ENCODE results near the gene AACS. TPM values are rescaled to one million over a fixed set of nuclear protein-coding genes. Genes with fewer than 3 reads are reported as not detected.

Gene AACS, protein sequence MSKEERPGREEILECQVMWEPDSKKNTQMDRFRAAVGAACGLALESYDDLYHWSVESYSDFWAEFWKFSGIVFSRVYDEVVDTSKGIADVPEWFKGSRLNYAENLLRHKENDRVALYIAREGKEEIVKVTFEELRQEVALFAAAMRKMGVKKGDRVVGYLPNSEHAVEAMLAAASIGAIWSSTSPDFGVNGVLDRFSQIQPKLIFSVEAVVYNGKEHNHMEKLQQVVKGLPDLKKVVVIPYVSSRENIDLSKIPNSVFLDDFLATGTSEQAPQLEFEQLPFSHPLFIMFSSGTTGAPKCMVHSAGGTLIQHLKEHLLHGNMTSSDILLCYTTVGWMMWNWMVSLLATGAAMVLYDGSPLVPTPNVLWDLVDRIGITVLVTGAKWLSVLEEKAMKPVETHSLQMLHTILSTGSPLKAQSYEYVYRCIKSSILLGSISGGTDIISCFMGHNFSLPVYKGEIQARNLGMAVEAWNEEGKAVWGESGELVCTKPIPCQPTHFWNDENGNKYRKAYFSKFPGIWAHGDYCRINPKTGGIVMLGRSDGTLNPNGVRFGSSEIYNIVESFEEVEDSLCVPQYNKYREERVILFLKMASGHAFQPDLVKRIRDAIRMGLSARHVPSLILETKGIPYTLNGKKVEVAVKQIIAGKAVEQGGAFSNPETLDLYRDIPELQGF
- total RNA-seq = 32.7 and 36.3 TPM in 2 replicates

DNA sequence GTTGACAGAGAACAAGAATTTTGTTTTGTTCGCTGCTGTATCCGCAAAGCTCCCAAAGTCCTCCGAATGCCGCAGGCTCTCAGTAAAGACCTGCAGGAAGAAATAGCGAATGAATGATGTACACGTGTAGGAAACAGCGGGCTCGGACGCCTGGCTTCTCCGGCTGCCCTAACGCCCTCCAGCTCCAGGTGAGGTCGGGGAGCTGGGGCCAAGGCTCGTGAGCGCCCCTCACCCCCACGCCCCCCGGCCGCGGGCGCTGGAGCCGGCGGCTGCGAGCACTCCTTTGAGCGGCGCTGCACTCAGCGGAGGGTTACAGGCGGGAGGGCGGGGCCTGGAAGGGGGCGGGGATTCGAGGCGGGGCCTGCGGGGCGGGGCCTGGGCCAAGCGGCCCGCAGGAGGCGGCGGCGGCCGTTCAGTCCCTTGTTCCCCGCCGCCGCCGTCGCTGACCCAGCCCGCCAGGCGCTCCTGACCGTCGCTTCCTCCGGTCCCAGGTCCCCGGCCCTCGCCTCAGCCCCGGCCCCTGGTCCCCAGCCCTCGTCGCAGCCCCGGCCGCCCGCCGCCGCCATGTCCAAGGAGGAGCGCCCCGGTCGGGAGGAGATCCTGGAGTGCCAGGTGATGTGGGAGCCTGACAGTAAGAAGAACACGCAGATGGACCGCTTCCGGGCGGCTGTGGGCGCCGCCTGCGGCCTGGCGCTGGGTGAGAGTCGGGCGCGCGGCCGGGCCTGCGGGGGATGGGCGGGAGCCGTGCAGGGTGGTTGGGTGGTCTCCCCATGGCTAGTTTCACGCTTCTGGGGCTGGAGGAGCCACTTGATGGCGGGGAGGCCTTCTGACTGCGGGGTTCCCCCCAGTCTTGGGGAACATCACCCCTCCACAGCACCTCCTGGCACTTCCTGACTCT lies at the start of gene AACS:
Gene AACS (plus strand): TSS at position 415 of the 898 bp plus-strand sequence. CDS start 150 bp downstream, at position 565.

DNA sequence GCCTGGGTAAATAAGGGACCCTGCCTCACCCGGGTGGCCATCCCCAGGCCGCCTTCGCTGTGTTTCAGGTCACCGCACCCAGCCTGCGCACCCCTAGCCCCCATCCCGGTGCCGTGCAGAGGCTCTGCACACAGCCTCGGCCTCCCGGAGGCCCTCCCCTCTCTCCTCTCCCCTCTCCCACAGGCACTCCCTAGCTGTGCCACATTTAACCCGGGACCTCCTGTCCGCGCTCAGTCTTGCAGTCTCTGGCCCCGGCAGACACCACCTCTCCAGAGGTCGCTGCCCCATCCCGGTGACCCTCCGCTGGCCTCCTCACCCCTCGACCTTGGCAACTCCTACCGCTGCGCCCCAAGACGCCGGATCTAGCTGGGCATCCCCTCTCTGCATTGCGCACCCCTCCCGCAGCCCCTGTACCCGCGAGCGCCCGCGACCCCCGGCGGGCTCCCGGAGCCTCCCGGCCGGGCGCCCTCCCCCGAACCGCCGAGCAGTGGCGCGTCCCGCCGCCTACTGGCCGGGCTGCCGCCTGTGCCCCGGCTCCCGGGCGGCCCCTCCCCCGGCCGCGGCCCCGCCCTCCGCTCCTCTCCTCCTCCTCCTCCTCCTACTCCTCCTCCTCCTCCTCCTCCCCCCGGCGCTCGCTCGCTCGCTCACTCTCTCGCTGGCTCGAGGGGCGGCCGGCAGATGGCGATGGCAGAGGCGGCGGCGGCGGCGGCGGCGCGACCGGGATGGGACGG lies 120.7 kb downstream of the AACS start, which contains the start of gene TMEM132B:
Gene TMEM132B (plus strand): TSS at position 647 of the 731 bp plus-strand sequence.

Other genes with a start within 250 kb of the AACS start
- 66.5 and 79.2 TPM in 2 replicates for gene SCARB1, start 201.6 kb upstream of the AACS start, total RNA-seq
- gene UBC, start 150.8 kb upstream of the AACS start, total RNA-seq = 737 and 905 TPM in 2 replicates
- gene DHX37, start 76.3 kb upstream of the AACS start, total RNA-seq = 12.2 and 18.9 TPM in 2 replicates
- gene BRI3BP, start 71.8 kb upstream of the AACS start, total RNA-seq = 3.9 and 14.2 TPM in 2 replicates
- gene TMEM132B, start 121.0 kb downstream of the AACS start, total RNA-seq = under 0.01 and 1.3 TPM in 2 replicates